ENCODE measurements around the gene AMPH.
"Not testable (repeated sequence)": the region's sequence is repeated elsewhere in the genome, so short reads cannot be mapped to it uniquely, and the experiment has no call there.

Gene AMPH

DNA sequence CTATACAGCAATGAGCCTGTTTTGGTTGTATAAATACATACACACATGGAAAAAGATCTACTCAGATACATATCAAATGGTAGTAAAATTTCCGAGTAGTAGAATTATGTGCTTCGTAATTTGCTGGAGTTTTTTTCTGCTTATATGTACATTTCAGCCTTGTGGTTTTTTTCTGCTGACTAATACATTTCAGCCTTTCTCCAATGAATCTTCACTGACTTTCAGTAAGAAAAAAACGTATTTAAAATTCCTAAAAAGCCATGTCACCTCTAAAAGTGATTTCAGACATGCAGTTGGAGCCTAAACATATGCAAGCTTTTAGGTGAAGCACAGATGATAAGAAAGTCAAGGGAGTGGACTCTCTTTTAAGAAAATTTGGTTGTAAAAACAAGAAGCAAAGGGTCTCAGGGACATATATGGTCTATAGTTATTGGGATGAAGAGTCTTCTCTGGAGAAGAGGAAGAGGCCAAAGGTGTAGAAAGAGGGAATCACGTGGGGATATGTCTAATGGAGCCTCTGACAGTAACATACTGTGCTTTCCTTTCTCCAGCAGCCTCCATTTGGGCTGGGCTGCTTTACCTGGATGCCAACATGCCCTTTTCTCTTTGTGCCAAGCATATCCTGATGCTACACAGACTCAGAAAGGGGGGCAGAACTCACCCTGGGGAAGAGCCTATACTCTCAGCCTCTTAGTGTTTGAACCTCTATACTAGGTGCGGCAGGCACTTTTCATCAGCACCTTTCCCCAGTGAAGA lies 2.4 kb downstream of the AMPH start:
- DNase-seq (ENCODE audit: low read depth), result no peak

DNA sequence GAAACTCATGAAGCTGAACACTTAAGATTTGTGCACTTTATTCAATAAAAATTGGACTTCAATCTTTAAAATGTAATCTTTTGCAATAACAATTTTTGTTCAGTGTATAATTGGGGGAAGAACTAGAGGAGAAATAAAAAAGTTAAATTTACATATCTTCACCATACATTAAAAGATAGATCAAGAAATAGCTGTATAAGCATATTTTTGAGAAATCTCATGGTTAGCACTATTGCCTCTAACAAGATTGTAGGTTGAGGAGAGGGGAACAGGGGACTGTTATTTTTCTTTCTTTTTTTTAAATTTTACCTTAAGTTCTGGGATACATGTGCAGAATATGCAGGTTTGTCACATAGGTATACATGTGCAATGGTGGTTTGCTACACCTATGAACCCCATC lies 5.3 kb downstream of the AMPH start:
- DNase-seq (ENCODE audit: low read depth), result no peak

DNA sequence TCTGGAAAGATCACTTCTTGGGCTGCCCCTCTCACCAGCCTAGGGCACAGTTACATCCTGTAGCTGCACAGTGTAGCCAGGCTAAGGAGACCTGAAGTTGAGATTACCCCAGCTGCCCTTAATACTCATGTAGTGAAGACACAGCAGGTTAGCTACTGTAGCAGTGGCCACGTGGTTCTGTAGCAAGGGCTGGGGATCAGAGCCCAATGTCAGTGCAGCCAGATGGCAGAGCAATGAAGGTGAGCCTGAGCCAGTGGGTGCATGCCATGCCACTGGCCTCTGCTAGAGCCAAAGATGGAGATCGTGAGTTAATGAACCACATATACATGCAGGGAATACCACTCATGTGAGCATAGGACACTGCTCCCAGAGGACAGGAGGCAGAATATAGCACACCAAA lies 15.5 kb downstream of the AMPH start:
- DNase-seq (ENCODE audit: low read depth), result no peak

DNA sequence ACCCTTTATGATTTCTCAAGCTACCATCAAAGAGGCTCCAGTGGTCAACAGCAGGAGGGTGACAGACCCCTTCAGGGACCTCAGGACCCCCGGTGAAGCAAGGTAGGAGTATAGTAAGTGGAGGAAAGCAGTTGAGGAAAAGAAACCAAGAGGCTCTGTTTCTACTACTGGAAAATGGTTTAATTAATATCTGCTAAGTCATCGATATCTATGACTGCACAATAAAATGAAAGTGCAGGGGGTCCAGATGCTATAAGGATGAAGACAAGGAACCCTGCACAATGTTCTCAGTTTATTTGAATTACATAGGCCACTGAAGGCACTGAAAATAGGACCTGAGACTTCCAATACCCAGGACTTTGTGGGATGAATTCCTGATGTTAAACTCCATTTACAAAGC lies 23.7 kb downstream of the AMPH start:
- no peak for DNase-seq (ENCODE audit: low read depth)

DNA sequence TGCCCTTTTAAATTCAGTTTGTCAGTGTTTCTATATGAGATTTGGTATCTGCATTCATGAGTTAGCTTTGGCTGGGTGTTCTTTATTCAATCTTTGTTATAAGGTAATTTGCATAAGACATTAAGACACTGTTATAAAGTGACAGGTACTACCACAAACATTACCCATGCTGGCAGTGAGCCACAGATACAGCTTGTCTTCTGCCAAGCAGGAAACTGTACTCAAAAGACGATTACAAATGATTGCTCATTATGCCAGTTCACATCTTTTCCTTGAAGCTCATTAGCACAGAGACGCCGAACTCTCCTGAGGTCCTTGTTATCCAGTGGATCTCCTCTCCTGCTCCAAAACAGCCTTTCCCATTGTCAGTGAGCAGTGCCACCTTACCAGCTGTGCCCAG lies 30.4 kb downstream of the AMPH start:
- DNase-seq (ENCODE audit: low read depth), result no peak

DNA sequence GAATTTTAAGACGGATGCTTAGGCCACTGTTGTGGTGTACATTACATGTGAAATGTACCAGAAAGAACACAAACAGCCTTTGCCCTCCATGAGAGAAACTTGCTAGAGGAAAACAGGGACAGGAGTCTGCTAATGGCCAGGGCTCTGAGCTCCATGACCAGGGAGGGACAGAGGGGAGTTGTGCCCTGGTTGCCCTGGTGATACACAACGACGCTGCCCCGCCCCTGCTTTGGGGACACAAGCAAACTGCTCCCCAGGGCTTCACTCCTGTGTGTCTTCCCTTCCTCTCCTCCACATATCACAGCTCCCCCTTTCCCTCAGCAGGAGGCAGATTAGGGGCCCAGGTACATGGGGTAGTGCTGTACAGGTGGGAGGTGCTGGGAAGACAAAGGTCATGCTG lies 36.2 kb downstream of the AMPH start:
- no peak for DNase-seq (ENCODE audit: low read depth)

DNA sequence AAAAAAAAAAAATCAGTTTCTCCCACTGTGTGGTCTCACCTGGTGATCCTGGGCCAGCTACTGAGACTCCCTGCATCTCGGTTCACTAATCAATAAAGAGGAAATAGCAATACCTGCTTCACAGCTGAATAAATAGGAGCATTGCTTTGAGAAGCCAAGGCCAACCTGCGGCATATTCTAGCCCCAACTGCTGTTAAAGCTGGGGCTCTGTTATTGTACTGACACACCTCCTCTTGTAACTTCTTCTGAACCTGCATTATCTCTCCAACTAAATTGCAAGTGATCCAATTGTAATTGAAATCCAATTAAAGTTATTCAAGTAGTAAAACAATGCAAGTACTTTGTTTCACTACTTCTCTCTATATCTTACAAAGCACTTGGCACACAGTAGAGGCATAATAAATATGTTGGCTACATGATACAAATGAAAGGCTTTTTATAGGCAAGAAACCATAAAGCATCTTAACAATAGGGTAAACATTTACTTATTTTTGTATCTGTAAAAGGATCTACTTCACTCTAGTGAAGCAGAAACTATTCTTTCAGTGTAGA lies 38.4 kb downstream of the AMPH start:
- DNase-seq (ENCODE audit: low read depth), result no peak

DNA sequence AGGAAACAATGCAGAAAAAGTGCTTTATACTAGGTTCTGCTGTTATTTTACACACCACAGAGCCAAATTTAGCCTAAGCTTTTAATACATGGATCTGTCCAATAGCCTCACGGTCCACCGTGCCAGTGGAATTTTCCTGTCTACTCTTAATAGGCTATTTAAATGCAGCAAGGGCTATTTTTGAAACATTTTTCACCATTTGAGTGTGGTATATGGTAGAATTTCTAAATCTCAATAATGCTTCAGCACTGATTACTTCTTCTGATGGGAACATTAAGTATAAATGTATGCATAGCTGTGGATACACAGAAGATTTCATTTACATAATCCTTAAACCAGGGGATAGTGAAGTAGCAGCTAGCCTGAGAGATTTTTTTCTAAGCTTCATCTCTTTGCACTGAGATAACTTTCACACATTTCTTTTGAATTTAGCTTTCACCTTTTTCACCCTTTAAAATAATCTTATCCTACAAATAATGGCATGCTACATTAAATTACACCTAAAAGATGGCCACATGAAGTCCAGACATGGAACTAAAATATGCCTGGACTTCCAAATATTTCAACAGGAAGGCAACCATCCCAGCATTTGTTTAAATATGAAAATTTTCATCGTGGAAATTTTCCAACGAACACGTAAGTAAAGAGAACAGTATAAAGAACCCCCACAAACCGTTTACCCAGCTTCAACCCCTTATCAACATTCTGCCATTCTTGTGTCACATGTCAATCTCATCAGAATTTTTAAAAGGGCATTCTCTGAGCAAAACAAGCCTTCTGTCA lies 45.4 kb downstream of the AMPH start:
- no peak for DNase-seq (ENCODE audit: low read depth)

DNA sequence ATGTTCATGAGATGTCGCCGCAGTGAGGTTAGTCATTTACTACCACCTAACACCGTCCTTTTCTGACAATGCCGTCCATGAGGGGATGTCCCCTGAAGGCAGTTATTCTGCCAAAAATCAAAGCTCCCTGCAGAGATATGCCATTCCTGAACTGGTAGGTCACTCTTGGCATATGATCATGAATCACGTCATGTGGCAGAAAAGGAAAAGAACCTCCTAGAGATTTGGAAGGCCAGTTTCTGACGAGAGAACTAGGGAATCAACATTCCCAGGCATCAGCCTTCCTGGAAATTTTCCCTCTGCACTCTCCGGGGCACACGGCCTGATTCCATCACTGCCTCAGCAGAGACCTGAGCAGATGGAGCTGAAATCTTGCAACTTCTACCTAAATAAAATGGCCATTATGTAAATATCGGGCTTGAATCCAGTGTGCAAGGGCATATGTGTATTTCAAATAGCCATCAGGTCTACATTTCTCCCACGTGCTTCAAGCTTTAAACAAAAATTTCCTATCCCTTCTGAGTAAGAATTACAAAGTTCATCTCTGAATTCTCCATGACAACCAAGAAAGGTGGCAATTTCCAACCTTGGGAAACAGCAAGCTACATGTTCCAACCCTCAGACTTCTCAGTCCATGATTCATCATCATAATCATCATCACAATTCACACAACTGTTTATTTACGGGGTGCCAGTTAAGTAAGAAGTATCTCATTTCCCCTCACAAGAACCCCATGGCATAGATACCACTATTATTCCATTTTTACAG lies 46.5 kb downstream of the AMPH start:
- no peak for DNase-seq (ENCODE audit: low read depth)

DNA sequence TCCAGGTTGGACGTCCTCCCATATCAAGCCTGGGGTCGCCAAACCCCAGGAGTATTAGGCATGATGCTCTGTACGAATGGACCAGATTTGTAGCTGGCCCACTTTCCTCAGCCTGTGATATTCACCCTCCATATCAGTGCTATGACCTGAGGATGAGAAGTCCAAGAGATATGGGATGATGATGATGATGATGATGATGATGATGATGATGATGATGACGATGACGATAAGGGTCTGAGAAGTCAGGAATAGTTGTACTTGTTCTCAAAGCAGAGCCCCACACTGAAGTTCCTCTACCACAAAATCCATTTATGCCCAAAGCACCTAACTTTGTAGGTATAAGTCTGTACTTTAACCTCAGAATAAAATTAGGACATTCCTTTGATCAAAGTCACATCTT lies 50.7 kb downstream of the AMPH start:
- DNase-seq (ENCODE audit: low read depth), result no peak

DNA sequence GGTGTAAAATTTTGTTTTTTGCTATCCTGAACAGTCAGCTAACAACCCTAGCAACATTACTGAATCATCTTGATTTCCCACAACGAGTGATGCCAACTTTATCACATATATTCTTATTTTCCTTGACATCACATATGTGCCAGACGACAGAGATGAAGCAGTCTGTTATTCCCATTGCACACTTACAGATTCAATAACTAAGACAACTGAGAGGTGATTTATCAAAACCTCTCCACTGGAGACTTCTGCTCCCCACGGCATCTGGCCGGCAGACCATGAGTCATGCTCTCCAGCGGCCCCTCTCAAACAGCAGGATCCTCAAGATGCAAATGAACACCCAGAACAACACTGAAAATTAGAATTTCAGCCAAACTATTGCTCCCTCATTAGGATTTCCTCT lies 57.1 kb downstream of the AMPH start:
- DNase-seq (ENCODE audit: low read depth), result no peak

DNA sequence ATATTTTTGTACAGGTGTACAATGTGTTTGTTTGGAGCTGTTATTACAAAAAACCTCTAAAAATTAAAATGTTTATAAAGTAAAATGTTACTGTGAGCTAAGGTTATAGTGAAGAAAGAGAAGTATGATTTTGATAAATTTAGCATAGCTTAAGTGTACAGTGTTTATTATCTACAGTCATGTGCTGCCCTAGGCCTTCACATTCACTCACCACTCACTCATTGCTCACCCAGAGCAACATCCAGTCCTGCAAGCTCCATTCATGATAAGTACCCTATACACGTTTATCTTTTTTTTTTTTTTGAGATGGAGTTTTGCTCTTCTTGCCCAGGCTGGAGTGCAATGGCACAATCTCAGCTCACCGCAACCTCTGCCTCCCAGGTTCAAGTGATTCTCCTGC lies 59.6 kb downstream of the AMPH start:
- DNase-seq (ENCODE audit: low read depth), result not testable (repeated sequence)

DNA sequence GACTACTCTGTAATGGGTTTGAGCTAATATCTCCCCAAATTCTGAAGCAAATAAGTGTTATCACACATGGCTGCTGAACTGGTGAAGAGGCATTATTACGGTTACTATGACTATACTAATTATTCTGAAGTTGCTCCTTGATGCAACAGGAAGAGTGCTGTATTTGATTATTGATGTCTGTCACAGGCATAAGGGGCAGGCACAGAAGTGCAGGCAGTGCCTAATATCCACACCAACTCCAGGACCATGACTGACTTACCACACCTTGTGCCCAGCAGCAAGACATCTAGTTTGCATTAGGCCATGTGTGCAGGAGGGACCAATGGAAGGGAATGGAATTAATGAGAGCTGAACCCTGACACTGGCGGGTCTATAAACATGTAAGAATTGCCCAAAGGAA lies 62.7 kb downstream of the AMPH start:
- no peak for DNase-seq (ENCODE audit: low read depth)

DNA sequence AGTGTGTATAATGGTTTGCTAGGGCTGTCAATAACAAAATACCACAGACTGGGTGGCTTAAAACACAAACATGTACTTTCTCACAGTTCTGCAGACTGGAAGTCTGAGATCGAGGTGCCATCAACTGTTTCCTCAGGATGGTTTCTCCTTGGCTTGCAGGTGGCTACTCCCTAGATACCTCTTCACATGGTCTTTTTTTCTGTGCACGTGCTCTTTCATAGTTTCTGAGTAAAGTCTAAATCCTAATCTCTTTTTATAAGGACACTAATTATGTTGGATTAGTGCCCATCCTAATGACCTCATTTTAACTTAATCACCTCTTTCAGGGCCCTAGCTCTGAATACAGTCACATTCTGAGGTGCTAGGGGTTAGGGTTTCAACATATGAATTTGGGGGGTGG lies 65.9 kb downstream of the AMPH start:
- no peak for DNase-seq (ENCODE audit: low read depth)

DNA sequence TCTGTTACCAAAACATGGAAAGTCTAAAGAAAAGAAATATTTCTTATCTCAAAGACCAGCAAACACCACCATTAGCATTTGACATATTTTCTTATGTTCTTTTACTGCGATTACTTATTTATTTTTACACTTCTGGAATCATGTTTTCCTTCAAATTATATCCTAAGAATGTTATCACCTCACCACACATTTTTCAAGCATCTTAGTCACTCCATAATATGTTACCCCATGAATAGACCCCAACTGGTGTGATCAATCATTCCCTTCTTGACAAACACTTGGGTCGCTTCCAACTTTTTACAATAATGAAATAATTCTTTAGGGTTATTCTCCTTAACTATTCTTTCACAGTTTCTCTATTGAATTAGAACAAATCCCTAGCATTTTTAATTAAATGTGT lies 67.4 kb downstream of the AMPH start:
- no peak for DNase-seq (ENCODE audit: low read depth)

DNA sequence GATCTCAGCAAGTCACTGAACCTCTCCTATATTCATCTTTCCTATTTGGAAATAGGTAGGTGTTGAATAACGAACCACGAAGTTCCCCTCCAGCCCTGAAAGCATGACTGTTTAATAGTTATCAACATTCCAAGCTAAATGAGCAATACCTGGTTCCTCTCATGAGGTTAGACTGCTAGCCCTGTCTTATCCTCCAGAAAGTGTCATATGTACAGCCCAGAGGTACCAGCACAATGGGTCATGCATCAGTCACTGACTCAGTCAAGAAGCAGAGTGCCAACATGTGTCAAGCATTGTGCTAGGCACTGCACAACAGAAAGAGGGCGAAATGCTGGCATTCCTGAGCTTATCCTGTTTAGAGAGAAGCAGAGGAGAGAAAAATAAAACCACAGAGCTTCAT lies 70.0 kb downstream of the AMPH start:
- DNase-seq (ENCODE audit: low read depth), result no peak

DNA sequence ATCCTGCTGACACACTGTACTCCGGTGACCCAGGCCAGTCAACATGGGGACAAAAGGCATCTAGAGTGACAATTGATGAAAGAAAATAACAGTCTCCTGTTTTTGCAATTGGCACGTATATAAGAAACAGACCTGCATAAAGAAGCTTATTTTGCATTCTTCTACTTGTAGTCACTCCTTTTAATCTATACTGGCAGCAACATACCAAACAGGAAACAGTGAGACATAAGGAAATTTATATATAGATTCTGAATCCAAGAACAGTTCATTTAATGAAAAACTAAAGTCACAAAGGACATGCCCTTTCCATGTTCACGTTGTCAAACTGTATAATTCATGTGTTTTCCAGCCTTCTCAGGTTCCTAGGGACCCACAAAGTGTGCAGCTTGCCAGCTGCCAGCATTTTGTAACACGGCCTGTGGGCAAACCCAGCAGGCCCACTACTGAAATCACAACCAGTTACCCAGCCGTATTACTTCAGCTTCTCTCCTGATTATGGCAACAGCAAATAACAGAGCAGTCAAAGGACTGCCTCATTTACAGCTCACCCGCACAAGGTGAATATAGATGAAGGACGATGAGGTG lies 72.3 kb downstream of the AMPH start:
- no peak for DNase-seq (ENCODE audit: low read depth)

DNA sequence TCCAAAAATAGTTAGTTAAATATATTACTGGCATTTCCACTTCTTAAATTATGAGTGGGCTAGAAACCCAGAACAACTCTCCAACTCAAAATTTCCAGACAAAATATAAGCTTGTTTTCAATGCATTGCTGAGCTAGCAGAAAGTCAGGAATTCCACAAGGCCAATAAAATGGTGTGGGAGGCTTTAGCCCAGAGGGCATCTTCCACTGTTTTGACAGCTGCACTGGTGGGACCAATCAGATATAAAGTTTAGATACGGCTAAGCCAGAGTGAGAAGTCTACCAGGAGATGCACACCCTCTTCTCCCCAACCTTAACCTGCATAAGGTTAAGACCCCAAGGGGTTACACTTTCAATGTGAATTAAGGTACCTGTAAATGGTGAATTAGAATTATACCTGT lies 76.6 kb downstream of the AMPH start:
- no peak for DNase-seq (ENCODE audit: low read depth)

DNA sequence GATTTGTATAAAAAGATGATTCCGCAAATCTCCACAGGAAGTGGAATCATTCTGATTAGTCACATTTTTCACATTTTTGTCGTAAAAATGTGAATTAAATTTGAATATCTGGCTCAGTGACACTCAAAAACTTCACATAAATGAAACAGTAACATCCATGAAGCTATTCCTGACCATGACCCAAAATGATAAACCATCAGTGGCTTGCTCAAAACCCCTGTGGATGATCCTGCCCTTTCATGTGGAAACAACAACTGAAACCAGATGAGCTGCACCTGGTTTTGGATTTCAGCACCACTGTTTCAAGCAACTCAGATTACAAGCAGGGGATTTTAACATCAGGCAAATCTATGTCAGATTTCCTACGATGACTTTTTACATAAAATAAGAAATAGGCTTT lies 80.3 kb downstream of the AMPH start:
- no peak for DNase-seq (ENCODE audit: low read depth)

DNA sequence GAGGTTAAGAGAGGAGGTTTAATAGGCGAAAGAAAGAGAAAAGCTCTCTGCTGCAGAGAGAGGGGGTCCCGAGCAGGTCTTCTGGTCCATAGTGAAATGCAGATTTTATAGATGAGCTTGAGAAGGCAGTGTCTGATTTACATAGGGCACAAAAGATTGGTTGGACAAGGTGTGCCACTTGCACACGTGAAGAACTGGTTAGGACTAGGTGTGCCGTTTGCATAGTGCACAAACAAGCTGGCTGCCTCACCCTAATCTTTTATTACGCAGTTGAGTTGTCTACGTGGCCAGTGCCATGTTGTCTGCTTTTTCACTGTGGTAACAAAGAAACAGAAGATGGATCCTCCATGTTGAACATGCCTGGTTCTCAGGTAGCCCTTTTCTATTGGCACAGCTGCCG lies 82.6 kb downstream of the AMPH start:
- no peak for DNase-seq (ENCODE audit: low read depth)

DNA sequence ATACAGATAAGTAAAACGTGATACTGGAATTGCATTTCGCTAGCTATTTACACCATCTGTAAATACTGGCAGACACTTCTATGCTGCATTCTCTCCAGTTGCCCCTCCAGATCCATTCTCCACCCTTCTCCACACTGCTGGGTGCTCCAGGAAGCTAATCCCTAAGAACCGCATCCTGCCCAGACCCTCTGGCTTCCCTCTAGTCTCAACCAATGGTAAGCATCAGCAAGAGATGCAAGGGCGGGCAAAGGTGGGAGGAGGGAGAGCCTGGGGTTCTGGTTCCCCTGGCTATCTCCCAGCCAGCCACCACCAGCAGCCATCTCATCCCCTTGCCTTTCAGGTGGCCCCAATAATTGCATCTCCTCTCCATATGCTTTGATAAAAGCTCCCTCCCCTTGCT lies 84.4 kb downstream of the AMPH start:
- DNase-seq (ENCODE audit: low read depth), result no peak

DNA sequence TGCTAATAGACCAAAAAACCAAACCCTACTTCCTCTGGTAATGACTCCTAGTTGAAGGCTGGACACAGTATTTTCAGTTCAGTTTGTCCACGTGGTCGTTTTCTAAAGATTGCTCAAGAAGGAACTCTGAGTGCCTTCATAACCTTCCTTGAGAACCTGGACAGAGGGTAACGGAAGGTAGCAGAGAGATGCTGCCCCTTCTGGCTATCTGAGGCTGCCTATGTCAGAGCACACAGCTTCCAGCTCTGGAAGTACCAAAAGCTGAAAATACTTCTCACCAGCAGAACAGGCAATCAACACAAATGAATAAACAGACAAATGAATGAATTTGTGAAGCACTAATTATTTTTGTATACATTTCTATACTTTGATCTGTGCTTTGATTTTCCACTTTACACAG lies 85.2 kb downstream of the AMPH start:
- DNase-seq (ENCODE audit: low read depth), result no peak
